Vagina (tissue), 2 donors: ENCODE data around the gene MADD.

Source experiments
- POLR2AphosphoS5 ChIP-seq, 2 donors: sonication (generic); formaldehyde crosslinking; IDR thresholded peaks; one replicate each; pipeline ENCODE4 v1.9.0; 2017; ENCODE audit warnings: antibody characterized with exemption in 2 of 2, mild to moderate bottlenecking in 2 of 2, low read depth in 1 of 2; ENCODE audit not compliant: insufficient read depth in 1 of 2
- TF ChIP-seq, protein P1 (sequence below), 3 experiments: fragments of 450-650 bp in 2 of 3; fragments of 200-600 bp in 1 of 3; sonication (generic) in 1 of 3; IDR thresholded peaks; one replicate each; pipeline ENCODE4 v1.5.1; 2017 to 2019; ENCODE audit warnings: antibody characterized with exemption in 3 of 3, mild to moderate bottlenecking in 2 of 3, moderate library complexity in 2 of 3

GRCh38 chr11:47342854-47343253 lies 72.9 kb downstream of the MADD start:
- TF ChIP-seq, protein P1, sequence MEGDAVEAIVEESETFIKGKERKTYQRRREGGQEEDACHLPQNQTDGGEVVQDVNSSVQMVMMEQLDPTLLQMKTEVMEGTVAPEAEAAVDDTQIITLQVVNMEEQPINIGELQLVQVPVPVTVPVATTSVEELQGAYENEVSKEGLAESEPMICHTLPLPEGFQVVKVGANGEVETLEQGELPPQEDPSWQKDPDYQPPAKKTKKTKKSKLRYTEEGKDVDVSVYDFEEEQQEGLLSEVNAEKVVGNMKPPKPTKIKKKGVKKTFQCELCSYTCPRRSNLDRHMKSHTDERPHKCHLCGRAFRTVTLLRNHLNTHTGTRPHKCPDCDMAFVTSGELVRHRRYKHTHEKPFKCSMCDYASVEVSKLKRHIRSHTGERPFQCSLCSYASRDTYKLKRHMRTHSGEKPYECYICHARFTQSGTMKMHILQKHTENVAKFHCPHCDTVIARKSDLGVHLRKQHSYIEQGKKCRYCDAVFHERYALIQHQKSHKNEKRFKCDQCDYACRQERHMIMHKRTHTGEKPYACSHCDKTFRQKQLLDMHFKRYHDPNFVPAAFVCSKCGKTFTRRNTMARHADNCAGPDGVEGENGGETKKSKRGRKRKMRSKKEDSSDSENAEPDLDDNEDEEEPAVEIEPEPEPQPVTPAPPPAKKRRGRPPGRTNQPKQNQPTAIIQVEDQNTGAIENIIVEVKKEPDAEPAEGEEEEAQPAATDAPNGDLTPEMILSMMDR (IDR thresholded peaks at IDR 0.05): no peak
- no peak for TF ChIP-seq POLR2AphosphoS5 (IDR thresholded peaks at IDR 0.05; ENCODE audit: insufficient read depth in 1 of 2, low read depth in 1 of 2)
